Ovary (tissue), 9 donors: Measurements from ENCODE around the gene OR56A5. TPM values are rescaled to one million over a fixed set of nuclear protein-coding genes. Genes with fewer than 3 reads are reported as not detected.
"Not testable (repeated sequence)": the region's sequence is repeated elsewhere in the genome, so short reads cannot be mapped to it uniquely, and the experiment has no call there.

Source experiments
- DNase-seq, 5 donors: peaks; one replicate each; pipeline ENCODE4 v3.0.0-alpha.2; 2019 to 2020
- H3K27ac ChIP-seq, 2 donors: fragments of 200-600 bp; one replicate each; pipeline versions ENCODE4 v1.5.1 to v1.8.0; 2019 to 2022
- H3K27me3 ChIP-seq: fragments of 200-600 bp; one replicate; pipeline ENCODE4 v1.8.0; 2022
- H3K36me3 ChIP-seq: fragments of 200-600 bp; sonication (generic); one replicate; pipeline ENCODE4 v1.5.1; 2019
- H3K4me1 ChIP-seq: one replicate; pipeline ENCODE4 v1.8.1; 2013; ENCODE audit warnings: mild to moderate bottlenecking, moderate library complexity; ENCODE audit not compliant: insufficient read depth
- H3K4me3 ChIP-seq: fragments of 200-600 bp; sonication (generic); one replicate; pipeline ENCODE4 v1.5.1; 2017
- H3K9me3 ChIP-seq, 2 donors: fragments of 200-600 bp in 1 of 2; sonication (generic) in 1 of 2; one replicate each; pipeline versions ENCODE4 v1.5.1 to v1.8.1; 2013 to 2019; ENCODE audit warnings: mild to moderate bottlenecking in 1 of 2, moderate library complexity in 1 of 2
- CTCF ChIP-seq, 3 donors: fragments of 450-650 bp in 2 of 3; fragments of 200-600 bp in 1 of 3; IDR thresholded peaks; one replicate each; pipeline versions ENCODE4 v1.5.1 to v1.8.0; 2016 to 2022; ENCODE audit warnings: antibody characterized with exemption in 3 of 3, mild to moderate bottlenecking in 1 of 3
- EP300 ChIP-seq: sonication (generic); formaldehyde crosslinking; IDR thresholded peaks from one replicate; pipeline ENCODE4 v1.6.1; 2017; ENCODE audit warnings: antibody characterized with exemption
- POLR2A ChIP-seq: fragments of 450-650 bp; IDR thresholded peaks from one replicate; pipeline ENCODE4 v1.6.1; 2017; ENCODE audit warnings: antibody characterized with exemption, mild to moderate bottlenecking, moderate library complexity
- WGBS, 3 donors: extraction: QIAGEN DNeasy Blood & Tissue Kit in 1 of 3; methylation state at CpG; one replicate each; pipeline versions ENCODE4 v1.1.5 to v1.1.7; 2013 to 2017; 5-methylcytosine and 5-hydroxymethylcytosine counted together
- intact Hi-C, 4 donors: fragments of 100-400 bp; cut with DNase I; formaldehyde crosslinking; loops; one replicate each; pipeline versions ENCODE4 v1.11.0 to v1.15.1; 2022 to 2023
- polyA plus RNA-seq, 2 donors: library from polyadenylated mRNA; stranded (reverse); fragments of 200-250 nt in 1 of 2; fragments of 350-450 nt in 1 of 2; fragmentation: Illumina TruSeq in 1 of 2; extraction: RNeasy Lipid Tissue Mini Kit (QIAGEN cat#74804) in 1 of 2; gene quantifications; one replicate each; pipeline ENCODE4 v1.2.3, GENCODE V29; 2013 to 2014
- total RNA-seq, 7 donors: library from RNA; depleted of rRNA in 2 of 7; stranded (reverse); fragments of >200 nt in 2 of 7; fragmentation: NEBNext Ultra II Directional in 3 of 7; extraction: Animal tissue kit (Norgen Biotek cat#: 25700) in 3 of 7; gene quantifications; one replicate each; pipeline versions ENCODE4 v1.1.0 to v1.2.4, GENCODE V29; 2016 to 2023
- donor health status: DM: no; HTN: no; CAD: no; lungs with moderate emphysema.
- donor health status: DM: no; HTN: no; CAD: no.
- donor health status: Bipolar disorder and iron deficiency.
- donor health status: DM: yes; HTN: yes; CAD: no.
- donor health status: DM: no; HTN: no; CAD: no.
- donor health status: DM: yes; HTN: yes; CAD: no.

The OR56A5 gene
- total and polyA plus RNA-seq, 9 donors = not detected

DNA sequence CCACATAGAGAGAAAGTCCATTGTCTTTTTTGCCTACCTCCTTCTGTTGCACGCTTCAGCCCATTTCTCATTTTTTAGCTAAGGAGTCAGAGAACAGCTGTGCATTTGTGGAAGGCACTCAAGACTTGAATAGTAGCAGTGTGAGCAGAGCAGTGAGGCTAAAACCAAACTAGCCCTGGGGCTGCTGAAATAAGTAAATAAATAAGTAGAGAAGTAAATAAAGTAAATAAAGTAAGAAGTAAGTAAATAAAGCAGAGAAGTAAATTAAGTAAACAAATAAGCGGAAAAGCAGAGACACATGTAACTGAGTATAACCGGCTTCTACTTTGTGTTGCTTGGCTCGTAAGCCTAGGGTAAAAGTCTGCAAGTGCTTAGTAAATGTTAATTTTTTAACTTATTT is 20.9 kb upstream of the OR56A5 start:
- no peak for TF ChIP-seq EP300
- TF ChIP-seq POLR2A = no peak
- 74 to 81% (median 79%) methylated on average over 4 of the region's 4 CpGs for WGBS, 3 donors
- no peak for DNase-seq
- H3K36me3 ChIP-seq = no peaks in the 10 kb centered on the region
- H3K27me3 ChIP-seq = no peaks in the 10 kb centered on the region
- no peak overlapping the region for H3K27ac ChIP-seq
- H3K9me3 ChIP-seq = no peaks in the 10 kb centered on the region
- H3K4me1 ChIP-seq = no peaks in the 10 kb centered on the region
- no peak overlapping the region for H3K4me3 ChIP-seq
- intact Hi-C loops = no loop called here

GRCh38 chr11:5986885-5987284 is 18.6 kb upstream of the OR56A5 start, which contains the start of gene OR52L1:
Gene OR52L1 (minus strand): TSS chr11:5986985. CDS start chr11:5986930, 55 bp downstream.
- no peaks in the 10 kb centered on the region for H3K9me3 ChIP-seq
- no peaks in the 10 kb centered on the region for H3K36me3 ChIP-seq
- no peak within 1 kb of the TSS for H3K27ac ChIP-seq
- WGBS, 3 donors = 56 to 77% (median 68%) methylated on average over 1 of the region's 1 CpG
- no peak within 1 kb of the TSS for H3K4me3 ChIP-seq
- no peaks in the 10 kb centered on the region for H3K4me1 ChIP-seq
- no peak for DNase-seq
- intact Hi-C loops = no loop called here
- no peak for TF ChIP-seq POLR2A
- no peak for TF ChIP-seq EP300
- TF ChIP-seq CTCF (IDR thresholded peaks at IDR 0.05) = no peak
- no peaks in the 10 kb centered on the region for H3K27me3 ChIP-seq

DNA sequence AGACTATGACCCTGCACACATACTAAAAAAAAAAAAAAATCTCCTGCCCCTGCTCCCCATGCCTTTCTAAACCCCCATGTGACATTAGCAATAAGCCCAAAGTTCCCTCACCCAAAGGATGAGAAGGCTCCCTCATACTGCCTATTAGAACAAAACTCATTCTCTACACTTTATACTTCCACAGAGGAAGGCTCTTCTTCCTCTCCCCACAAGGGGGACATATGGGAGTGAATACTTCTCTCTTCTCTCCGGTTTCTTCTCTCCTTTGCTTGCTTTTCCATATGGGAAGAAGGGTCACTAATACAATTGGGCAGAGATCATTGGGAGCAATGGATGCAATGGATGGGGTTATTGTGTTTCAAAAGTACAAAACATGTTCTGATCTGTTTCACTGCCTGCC is 15.1 kb upstream of the OR56A5 start:
- no peaks in the 10 kb centered on the region for H3K27me3 ChIP-seq
- no peak overlapping the region for H3K27ac ChIP-seq
- no peaks in the 10 kb centered on the region for H3K36me3 ChIP-seq
- intact Hi-C loops = no loop called here
- no peak overlapping the region for H3K4me3 ChIP-seq
- DNase-seq = no peak
- TF ChIP-seq EP300 (no peak), CTCF (IDR thresholded peaks at IDR 0.05) (no peak), POLR2A (no peak)
- 31 to 50% (median 38%) methylated on average over 1 of the region's 1 CpG for WGBS, 3 donors
- H3K9me3 ChIP-seq = no peaks in the 10 kb centered on the region
- H3K4me1 ChIP-seq = no peaks in the 10 kb centered on the region

GRCh38 chr11:5973530-5973929 is 5.2 kb upstream of the OR56A5 start:
- no peak for TF ChIP-seq CTCF (IDR thresholded peaks at IDR 0.05)
- TF ChIP-seq EP300 = no peak
- no peak for TF ChIP-seq POLR2A
- 71 to 77% (median 74%) methylated on average over 1 of the region's 1 CpG for WGBS, 3 donors
- no peak overlapping the region for H3K27ac ChIP-seq

GRCh38 chr11:5967708-5968107 is 586 bp downstream of the OR56A5 start:
- WGBS, 3 donors = 44 to 83% (median 54%) methylated on average over 3 of the region's 3 CpGs
- TF ChIP-seq POLR2A = no peak
- H3K4me1 ChIP-seq = no peaks in the 10 kb centered on the region
- H3K27ac ChIP-seq = no peak overlapping the region
- H3K4me3 ChIP-seq = no peak overlapping the region
- H3K9me3 ChIP-seq = no peaks in the 10 kb centered on the region
- H3K36me3 ChIP-seq = no peaks in the 10 kb centered on the region
- intact Hi-C loops = no loop called here
- no peak for DNase-seq
- no peaks in the 10 kb centered on the region for H3K27me3 ChIP-seq

More at GRCh38 chr11:5973530-5973929, 5.2 kb upstream of the OR56A5 start:
- Histone ChIP-seq H3K9me3 (no peaks in the 10 kb centered on the region), H3K36me3 (no peaks in the 10 kb centered on the region), H3K4me3 (no peak overlapping the region), H3K4me1 (no peaks in the 10 kb centered on the region), H3K27me3 (no peaks in the 10 kb centered on the region)
- intact Hi-C loops = no loop called here
- DNase-seq = no peak

GRCh38 chr11:5966958-5967357 is 1.3 kb downstream of the OR56A5 start:
- Histone ChIP-seq H3K9me3 (no peaks in the 10 kb centered on the region), H3K4me3 (no peak overlapping the region), H3K27me3 (no peaks in the 10 kb centered on the region), H3K36me3 (no peaks in the 10 kb centered on the region), H3K27ac (no peak overlapping the region), H3K4me1 (no peaks in the 10 kb centered on the region)
- TF ChIP-seq POLR2A = no peak
- TF ChIP-seq EP300 = no peak
- TF ChIP-seq CTCF (IDR thresholded peaks at IDR 0.05) = no peak
- no peak for DNase-seq
- intact Hi-C loops = no loop called here
- 61 to 72% (median 69%) methylated on average over 2 of the region's 2 CpGs for WGBS, 3 donors

- DNase-seq, H3K27ac ChIP-seq, H3K27me3 ChIP-seq, intact Hi-C loops, H3K4me1 ChIP-seq, H3K4me3 ChIP-seq, H3K9me3 ChIP-seq, H3K36me3 ChIP-seq: not testable (repeated sequence)
- 93 to 97% (median 94%) methylated on average over 38 to 40 of the region's 40 CpGs for WGBS, 3 donors
These were observed 7.5 kb downstream of the OR56A5 start for GRCh38 chr11:5960704-5961320.
